ENCODE results near the gene CYP51A1.
"Not testable (repeated sequence)": the region's sequence is repeated elsewhere in the genome, so short reads cannot be mapped to it uniquely, and the experiment has no call there.

CYP51A1 gene

DNA sequence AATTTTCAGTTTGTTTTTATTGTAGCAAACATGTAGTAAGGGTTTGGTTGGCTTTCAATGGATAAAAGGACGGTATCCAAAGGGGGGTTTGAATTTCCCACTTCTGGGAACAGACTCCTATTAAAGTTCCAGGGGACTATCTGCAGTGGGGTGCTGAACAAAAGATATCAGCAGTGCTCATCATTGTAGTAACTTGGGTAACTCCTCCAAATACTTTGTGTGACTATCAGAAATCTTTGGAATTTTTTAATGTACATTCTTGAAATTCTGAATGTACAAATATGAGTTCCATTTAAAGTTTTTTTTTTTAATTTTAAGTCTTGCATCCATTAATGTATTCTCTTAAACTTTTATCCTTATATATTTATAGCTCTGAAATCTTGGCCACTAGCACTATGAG, 42.1 kb downstream of the CYP51A1 start:
- Mint-ChIP-seq H3K4me1 (no peaks in the 10 kb centered on the region), H3K4me3 (no peak overlapping the region), H3K9me3 (no peaks in the 10 kb centered on the region), H3K36me3 (peaks cover 62% of the 10 kb centered on the region), H3K27ac (no peak overlapping the region), H3K27me3 (no peaks in the 10 kb centered on the region)
- no peak for ATAC-seq

DNA sequence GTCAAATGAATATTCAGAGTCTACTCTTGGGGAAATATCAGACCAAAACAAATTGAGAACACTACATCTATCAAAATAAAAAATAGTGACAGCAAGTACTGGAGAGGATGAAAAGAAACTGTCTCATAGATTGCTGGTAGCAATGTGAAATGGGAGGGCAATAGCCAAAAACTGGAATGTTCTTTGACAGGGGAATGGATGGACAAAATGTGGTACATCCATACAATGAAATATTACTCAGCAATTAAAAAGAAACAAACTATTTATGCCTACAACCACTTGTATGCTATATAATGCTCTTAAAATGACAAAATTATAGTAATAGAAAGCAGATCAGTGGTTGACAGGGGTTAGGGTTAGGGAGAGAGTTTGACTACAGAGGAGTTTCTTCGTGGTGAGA, 46.0 kb downstream of the CYP51A1 start:
- no peak overlapping the region for H3K27ac Mint-ChIP-seq
- H3K36me3 Mint-ChIP-seq, result peaks cover 75% of the 10 kb centered on the region
- H3K27me3 Mint-ChIP-seq, result no peaks in the 10 kb centered on the region
- H3K4me1 Mint-ChIP-seq, result no peaks in the 10 kb centered on the region
- ATAC-seq, result no peak
- no peaks in the 10 kb centered on the region for H3K9me3 Mint-ChIP-seq
- no peak overlapping the region for H3K4me3 Mint-ChIP-seq

DNA sequence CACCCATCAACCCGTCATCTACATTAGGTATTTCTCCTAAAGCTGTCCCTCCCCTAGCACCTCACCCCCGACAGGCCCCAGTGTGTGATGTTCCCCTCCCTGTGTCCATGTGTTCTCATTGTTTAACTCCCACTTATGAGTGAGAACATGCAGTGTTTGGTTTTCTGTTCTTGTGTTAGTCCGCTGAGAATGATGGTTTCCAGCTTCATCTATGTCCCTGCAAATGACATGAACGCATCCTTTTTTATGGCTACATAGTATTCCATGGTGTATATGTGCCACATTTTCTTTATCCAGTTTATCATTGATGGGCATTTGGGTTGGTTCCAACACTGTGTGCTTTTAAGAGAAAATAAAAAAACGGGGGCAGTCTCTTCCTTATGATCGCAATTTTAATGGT, 50.4 kb downstream of the CYP51A1 start:
- not testable (repeated sequence) for H3K27me3 Mint-ChIP-seq, ATAC-seq, H3K4me3 Mint-ChIP-seq, H3K9me3 Mint-ChIP-seq, H3K4me1 Mint-ChIP-seq, H3K27ac Mint-ChIP-seq
- H3K36me3 Mint-ChIP-seq, result peaks cover 73% of the 10 kb centered on the region

DNA sequence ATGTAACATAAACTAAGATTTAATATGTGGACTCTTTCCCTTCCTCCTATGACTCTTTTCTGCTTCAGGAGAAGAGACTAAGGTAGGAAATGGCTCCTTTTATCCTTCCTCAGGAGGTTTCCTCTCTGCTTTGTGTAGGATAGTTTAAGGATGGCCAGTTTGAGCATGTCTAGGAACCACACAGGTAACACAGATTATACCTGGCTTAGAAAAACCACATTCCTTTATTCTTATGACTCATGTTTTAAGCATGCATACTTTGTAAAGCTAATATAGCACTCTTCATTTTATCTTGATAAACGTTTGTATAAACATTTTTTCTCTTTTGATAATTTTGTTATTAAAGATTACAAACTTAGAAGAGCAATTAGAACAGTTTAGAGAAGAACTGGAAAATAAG, 57.8 kb downstream of the CYP51A1 start:
- H3K27me3 Mint-ChIP-seq, result no peaks in the 10 kb centered on the region
- no peaks in the 10 kb centered on the region for H3K4me1 Mint-ChIP-seq
- no peak overlapping the region for H3K27ac Mint-ChIP-seq
- no peak for ATAC-seq
- no peaks in the 10 kb centered on the region for H3K9me3 Mint-ChIP-seq
- H3K36me3 Mint-ChIP-seq, result peaks cover 69% of the 10 kb centered on the region
- no peak overlapping the region for H3K4me3 Mint-ChIP-seq

DNA sequence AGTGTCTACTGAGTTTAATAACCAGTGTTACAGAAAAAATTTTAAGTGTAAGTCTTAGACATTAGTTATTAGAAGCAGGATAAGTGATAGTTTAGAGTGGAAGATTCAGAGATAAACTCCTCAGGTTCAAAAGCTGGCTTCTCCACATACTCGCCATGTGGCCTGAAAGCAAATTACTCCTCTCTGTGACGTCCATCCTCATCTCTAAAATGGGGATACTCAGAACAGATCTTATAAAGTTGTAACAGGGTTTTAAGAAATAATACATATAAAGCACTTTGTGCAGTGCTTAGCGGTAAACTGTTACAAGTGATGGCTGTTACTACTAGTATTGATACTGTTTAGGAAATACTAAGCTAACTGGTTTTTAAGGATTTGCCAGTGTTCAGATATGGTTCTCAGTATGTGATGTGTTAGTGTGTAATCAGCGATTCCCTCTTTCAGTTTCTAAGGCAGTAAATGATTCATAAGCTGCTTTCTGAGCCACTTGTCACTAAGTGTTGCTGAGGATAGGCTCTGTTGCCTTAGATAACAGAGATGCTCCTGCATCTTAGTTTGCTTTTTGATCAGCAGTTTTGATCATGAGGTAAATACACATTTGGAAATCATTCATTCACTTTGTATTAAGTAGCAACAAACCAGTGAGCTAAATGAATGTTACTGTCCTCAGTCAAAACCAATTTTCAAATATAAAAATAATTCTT, 58.7 kb downstream of the CYP51A1 start:
- H3K36me3 Mint-ChIP-seq, result peaks cover 75% of the 10 kb centered on the region
- H3K4me1 Mint-ChIP-seq, result no peaks in the 10 kb centered on the region
- no peak overlapping the region for H3K27ac Mint-ChIP-seq
- H3K27me3 Mint-ChIP-seq, result no peaks in the 10 kb centered on the region
- no peaks in the 10 kb centered on the region for H3K9me3 Mint-ChIP-seq
- no peak for ATAC-seq
- H3K4me3 Mint-ChIP-seq, result no peak overlapping the region

DNA sequence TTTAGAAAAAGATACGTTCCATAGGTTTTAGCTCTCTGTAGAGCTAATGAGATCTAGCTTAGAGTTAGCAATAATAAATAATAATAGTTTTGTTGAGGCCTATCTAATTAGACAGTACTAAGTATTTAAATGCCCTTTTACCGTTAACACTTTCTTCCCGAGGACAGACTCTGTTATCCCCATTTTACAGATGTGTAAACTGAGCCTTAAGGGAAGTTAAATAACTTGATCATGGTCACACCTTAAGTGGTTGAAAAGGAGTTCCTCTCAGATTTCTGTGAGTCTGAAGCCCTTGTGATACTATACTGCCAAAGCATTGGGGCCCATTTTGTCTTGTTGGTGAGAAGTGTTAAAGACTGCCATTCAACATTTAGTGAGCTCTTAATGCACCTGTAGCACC, 61.6 kb downstream of the CYP51A1 start:
- H3K9me3 Mint-ChIP-seq, result no peaks in the 10 kb centered on the region
- ATAC-seq, result no peak

DNA sequence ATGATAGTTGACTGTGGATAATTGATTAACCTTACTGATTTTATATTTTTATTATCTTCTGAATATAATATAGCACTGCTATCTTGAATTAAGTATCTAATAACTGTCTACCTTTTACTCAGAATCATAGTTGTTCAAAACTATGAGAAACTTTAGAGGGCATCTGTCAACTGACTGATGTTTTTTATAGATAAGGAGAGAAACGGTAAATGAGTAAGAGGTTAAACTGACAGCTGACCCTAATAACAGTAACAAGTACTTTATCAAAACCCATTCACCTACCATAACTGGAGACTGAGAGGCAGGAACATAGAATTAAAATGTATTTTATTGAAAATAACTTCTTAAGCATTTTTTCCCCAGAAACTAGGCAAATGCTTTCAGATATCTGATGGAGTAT, 62.2 kb downstream of the CYP51A1 start:
- Mint-ChIP-seq H3K4me3 (no peak overlapping the region), H3K4me1 (no peaks in the 10 kb centered on the region), H3K36me3 (peaks cover 71% of the 10 kb centered on the region), H3K27ac (no peak overlapping the region), H3K9me3 (no peaks in the 10 kb centered on the region), H3K27me3 (no peaks in the 10 kb centered on the region)
- no peak for ATAC-seq

More for the DNA sequence above, 61.6 kb downstream of the CYP51A1 start:
- Mint-ChIP-seq H3K4me1 (no peaks in the 10 kb centered on the region), H3K36me3 (peaks cover 70% of the 10 kb centered on the region), H3K27me3 (no peaks in the 10 kb centered on the region), H3K27ac (no peak overlapping the region), H3K4me3 (no peak overlapping the region)

DNA sequence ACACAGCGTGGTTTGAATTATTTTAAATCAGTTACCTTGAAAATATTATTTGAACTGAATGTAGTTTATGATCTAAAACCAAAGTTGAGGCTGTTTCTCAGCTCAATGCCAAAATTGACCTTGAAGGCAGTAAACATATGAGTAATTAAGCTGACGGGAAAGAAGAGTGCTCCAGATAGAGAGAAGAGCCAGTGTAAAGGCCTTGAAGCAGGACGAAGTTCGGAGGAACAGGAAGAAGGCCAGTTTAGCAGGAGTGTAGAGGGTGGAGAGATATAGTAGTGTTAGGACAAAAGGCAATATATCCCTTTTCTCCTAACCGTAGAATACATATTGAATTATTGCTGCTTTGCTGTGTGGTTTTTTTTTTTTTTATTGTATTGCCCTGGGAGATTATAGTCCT, 63.2 kb downstream of the CYP51A1 start:
- ATAC-seq, result no peak
- Mint-ChIP-seq H3K4me1 (no peaks in the 10 kb centered on the region), H3K9me3 (no peaks in the 10 kb centered on the region), H3K27me3 (no peaks in the 10 kb centered on the region), H3K27ac (no peak overlapping the region), H3K4me3 (no peak overlapping the region), H3K36me3 (peaks cover 68% of the 10 kb centered on the region)

DNA sequence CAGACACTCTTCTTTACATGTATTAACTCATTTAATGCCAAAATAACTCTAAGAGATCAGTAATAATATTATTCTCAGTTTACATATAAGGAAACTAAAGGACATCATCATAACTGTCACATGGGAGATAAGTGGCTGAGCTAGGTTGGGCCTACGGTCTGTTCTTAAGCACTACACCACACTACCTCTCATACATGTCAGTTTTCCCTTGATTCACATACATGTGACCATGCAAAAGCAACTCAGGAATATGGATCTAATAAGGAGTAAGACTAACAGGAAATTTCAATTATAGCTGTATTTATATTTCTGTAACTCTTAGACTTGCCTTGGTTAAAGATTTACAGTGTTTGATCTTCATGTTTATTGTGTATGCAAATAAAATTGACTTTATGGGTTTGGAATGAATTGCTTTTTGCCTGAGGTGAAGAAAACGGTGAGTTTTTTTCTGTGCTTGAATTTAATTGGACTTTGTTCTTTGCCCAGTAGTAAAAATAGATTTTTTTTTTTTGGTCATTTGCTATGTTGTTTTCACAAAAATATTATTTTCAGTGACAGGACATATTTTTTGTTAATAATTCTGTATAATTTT, 69.7 kb downstream of the CYP51A1 start:
- H3K36me3 Mint-ChIP-seq, result peaks cover 41% of the 10 kb centered on the region

More for the DNA sequence above, 69.7 kb downstream of the CYP51A1 start:
- no peak for ATAC-seq
- Mint-ChIP-seq H3K27me3 (no peaks in the 10 kb centered on the region), H3K4me1 (no peaks in the 10 kb centered on the region), H3K9me3 (no peaks in the 10 kb centered on the region), H3K27ac (no peak overlapping the region), H3K4me3 (no peak overlapping the region)

All from stimulated activated memory B cell treated with anti-CD40 and anti-IgM and Interleukin-4, amounts not matched to agents 10 μg/mL and 1 μg/mL and 100 μg/mL, for 72 hours (primary cell).